ENCODE data around the gene SHMT1.
"Not testable (repeated sequence)": the region's sequence is repeated elsewhere in the genome, so short reads cannot be mapped to it uniquely, and the experiment has no call there.

SHMT1 gene

DNA sequence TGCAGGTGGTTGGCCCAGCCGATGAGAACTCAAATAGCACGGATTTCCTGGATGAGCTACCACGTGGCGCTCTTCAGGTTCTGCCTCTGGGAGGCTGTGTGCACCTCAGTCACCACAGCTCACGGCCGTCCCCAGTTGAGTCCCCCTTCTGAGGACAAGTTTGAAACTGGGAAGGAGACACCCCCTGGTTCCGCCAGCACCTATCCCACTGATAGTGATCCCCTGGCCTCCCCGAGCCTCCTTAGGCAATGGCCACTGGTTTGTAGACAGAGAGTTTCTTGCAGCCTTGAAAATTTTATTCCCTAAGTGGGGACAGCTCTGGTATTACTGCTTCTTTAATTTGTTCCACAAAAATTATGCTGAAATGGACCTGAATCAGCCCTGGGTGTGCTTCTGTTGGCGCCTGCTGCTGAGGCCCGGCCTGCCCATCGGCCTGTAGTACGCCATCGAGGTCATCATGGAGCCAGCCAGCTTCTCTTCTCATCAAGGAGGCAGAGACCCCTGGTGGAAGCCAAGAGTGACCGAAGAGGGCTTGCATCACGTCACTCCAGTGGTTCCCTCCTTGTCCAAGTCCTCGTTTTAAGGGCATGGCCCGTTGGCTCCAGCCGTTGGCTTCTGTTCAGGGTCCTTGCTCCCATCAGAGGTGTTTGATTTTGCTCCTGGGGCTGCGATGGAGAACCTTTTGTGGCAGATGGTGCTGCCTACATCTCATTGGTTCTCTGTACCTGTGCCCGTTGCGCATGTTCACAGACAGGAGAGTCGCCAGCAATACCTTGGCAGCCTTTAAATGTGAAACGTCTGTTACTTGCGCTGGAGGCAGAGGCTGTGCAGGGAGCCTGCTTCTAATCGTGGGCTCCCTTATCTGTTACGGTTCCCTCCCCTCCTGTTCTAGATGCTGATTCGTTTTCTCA lies 39.0 kb downstream of the SHMT1 start:
- DNase-seq: no peak

DNA sequence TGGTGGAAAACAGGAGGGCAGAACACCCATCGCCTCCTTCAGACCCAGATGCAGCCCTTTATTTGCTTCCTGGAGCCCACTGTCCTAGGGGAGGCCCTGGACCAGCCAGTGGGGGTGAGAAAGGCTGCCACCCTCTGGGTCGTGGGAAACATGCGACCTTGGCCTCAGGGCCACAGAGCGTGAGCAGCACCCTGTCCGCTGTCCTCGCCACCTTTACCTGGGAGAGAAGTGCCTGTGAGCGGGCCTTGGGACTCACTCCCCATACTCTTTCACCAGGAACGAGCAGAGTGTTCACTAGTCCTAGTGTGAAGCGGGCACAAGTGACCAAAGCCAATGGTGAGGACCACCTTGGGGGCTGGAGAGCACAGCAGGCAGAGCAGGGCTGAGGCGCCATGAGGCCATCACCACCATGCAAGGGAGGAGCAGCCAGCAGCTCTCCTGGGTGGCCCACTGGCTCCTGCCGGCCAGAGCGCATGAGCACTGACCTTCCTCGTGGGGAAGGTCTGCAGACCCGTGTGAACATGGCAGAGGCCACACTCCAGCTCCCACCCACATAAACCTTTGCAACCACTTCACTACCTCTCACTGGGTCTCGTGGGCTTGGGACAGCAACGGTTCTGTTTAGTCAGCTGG lies 39.7 kb downstream of the SHMT1 start:
- DNase-seq: no peak

DNA sequence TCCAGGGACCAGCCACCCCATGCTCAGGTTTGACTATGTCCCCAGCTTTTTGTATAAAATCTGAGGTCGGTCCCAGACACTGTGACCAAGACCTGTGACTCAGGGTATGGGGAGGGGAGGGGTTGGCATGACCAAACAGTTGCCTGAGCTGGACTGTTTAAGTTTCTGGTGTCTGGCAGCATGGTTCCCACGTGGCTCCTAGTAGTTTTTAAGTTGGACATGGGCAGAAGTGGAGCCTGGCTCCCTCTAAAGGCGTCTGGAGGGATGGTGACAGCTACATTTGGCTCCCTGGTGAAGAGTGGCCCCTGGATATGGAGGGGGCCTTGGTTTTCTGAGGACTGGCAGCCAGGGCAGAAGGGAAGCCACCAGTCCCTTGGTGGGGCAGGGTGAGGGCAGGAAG lies 40.3 kb downstream of the SHMT1 start:
- DNase-seq: no peak

- DNase-seq: no peak
Measured at GRCh38 chr17:18322522-18322921, 40.8 kb downstream of the SHMT1 start.

DNA sequence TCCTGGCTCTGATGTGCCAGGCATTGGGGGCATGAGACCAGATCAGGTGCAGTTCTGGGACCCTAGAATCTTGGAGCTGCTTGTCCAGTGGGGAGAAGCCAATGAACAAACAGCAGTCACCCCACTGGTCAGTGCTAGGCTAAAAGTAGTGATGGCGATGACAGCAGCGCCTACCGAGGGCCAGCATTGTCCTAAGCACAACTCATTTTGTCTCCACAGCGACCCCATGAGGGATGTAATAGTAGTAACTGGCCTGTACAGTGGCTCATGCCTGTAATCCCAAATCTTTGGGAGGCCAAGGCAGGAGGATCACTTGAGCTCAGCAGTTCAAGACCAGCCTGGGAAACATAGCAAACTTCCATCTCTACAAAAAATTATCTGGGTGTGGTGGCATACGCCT lies 42.0 kb downstream of the SHMT1 start:
- no peak for DNase-seq

GRCh38 chr17:18320301-18320700 lies 43.0 kb downstream of the SHMT1 start:
- DNase-seq: no peak

- DNase-seq: no peak
Measured at GRCh38 chr17:18319604-18320256, 43.6 kb downstream of the SHMT1 start.

DNA sequence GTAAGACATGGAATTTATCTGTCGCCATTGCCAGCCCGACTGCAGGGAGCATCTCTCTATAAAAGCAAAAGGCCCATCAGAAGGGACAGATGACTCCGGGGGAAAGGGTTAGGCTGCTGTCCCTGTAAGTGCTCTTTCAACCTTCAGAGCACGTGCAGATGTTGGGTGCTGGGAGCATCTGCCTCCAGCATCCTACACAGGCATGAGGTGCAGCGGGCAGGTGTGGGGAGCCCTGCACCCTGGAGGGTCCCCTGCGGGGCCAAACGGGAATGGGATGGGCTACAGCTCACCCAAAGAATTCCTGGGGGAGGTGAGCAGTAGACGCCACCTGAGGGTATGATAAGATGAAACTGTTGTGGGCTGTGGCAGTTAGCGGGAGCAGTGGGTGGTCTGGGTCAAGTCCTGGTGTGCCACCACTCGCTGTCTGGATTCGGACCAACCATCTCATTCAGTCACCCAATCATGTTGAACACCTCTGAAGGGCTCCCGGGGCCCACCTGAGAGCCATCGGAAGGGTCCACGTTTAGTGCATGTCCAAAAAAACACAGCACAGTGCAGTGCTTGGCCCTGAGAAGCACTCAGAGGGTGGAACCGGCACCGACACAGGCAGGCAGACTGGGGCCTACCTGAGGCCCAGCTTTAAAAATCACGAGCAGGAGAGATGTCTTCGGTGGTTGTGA lies 44.4 kb downstream of the SHMT1 start:
- no peak for DNase-seq

- no peak for DNase-seq
Measured at GRCh38 chr17:18318117-18318516, 45.2 kb downstream of the SHMT1 start.

DNA sequence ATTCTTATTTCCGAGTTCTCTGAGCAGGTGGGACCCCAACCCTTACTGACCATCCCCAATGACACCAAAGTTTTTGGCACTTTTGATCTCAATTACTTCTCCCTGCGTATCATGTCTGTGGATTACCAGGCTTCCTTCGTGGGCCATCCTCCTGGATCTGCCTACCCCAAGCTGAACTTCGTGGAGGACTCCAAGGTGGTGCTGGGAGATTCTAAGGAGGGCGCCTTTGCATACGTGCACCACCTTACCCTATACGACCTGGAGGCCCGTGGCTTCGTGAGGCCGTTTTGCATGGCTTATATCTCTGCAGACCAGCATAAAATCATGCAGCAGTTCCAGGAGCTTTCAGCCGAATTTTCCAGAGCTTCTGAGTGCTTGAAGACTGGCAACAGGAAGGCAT lies 47.4 kb downstream of the SHMT1 start:
- no peak for DNase-seq

- peak; percentile 54 for DNase-seq
Measured at GRCh38 chr17:18315562-18315922, 47.8 kb downstream of the SHMT1 start.

DNA sequence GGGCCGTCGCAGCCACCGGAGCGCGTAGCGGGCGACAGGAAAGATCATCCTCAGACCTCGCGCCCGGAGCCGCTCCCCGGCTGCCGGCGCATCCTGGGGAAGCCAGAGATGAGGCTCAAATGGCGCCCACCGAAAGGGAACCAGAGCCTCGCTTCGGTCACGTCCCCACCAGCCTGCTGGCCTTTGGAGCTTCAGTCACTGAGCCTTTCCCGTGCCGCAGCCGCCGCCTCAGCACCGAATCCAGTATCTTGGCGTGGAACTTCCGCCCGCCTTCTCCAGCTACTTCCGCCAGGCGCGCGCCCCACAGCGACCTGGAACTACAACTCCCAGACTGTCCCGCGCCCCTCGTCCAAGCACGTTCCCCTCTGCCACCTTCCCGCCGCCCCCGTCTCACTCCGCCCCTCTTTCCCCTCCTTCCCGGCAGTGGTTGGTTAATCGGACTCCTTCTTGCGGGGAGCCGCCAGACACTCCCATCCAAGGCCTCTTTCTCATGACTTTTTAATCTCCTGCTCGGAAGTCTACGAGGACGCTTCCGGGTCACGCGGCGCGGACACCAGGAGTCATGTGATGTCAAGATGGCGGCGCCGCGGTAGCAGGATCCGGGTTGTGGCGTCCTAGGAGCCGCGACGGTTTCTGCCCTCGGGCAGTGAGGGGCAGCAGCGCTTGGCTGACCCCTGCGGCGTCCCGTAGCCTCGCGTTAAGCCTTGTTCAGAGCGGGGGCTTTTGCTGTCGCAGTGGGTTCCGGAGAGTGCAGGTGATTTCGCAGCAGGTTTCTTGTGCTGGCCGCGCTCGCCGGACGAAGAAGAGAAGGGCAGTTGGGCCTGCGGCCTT lies 48.4 kb downstream of the SHMT1 start, which contains the start of the genes SMCR8 and TOP3A:
SMCR8 (plus strand) TSS at position 563 of the 831 bp plus-strand sequence. CDS start 497 bp downstream, outside the sequence.
TOP3A (minus strand) TSS at position 264 of the 831 bp plus-strand sequence; CDS start at position 48, 216 bp downstream.
- peak; percentile 98 for DNase-seq

DNA sequence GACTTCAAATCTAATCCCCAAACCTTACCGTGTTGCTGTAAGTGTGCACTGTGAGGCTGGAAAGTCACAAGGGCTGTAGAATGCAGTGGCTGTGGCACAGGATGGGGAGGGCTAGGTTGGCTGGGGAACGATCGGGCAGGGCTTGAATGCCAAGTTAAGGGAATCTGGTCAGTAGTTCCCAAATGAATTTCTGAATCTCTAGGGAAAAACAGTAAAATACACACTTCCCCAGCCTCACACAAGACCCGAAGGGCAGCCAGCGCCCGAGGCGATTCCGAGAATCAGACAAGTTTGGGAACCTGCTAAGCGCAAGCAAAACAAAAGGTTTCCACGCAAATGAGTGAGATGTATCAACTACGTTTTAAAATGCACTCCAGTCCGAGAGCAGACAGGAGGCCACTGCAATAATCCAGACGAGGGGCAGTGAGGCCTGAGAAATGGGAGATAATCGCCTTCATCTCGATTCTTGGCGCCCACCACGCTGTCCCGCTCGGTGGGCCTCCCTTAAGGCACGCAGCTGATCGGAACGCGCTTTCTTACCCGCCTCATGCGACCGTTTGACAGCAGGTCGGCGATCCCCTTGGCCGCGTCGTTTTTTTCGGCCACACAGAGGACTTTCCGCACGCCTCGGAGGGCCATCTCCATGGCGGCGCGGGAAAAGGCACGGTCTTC lies 49.2 kb downstream of the SHMT1 start:
- peak; percentile 15 for DNase-seq

DNA sequence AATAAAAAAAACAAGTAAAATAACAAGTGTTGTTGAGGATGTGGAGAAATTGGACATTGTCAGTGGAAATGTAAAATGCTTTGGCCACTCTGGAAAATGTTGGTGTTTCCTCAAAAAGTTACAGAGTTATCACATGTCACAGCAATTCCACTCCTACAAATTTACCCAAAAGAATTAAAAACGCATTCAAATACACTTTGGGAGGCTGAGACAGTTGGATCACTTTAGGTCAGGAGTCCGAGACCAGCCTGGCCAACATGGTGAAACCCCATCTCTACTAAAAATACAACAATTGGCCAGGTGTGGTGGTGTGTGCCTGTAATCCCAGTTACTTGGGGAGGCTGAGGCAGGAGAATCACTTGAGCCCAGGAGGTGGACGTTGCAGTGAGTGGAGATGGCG lies 54.1 kb downstream of the SHMT1 start:
- DNase-seq: no peak

GRCh38 chr17:18303206-18303605 lies 60.1 kb downstream of the SHMT1 start:
- DNase-seq: not testable (repeated sequence)

DNA sequence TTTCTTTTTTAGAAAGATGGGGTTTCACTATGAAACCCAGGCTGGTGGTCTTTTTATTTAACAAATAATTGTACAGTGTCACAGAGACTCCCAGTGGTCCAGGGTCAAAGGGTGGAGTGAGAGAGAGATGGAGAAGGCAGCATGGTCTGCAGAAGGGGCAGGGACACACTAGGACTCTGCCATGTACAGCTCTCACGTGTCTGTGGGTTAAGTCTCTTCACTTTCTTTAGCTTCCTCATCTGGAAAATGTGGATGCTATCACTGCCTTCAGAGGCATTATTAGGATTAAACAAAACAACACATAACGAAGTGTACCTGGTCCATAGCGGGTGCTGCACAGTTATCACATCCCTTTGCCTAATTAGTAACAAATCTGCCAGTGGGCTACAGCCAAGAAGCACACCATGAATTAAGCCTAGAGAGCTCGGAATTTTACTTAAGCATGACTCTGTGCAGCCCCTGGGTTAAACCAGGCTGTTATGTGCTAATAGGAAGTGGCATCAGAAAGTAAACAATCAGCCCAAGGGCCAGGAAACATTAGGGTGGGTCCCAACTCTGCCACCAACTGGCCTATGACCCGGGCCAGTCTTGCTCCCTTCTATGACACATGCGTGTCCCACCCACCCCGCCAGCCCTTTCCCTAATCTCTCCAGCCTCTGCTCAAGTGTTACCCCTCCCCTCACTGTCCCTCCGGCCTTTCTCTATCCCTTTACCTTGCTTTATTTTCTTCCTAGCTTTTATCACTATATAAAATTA lies 62.4 kb downstream of the SHMT1 start:
- DNase-seq: no peak

- DNase-seq: not testable (repeated sequence)
Measured at GRCh38 chr17:18298061-18298460, 65.3 kb downstream of the SHMT1 start.

GRCh38 chr17:18291718-18292540 lies 71.4 kb downstream of the SHMT1 start:
- no peak for DNase-seq

DNA sequence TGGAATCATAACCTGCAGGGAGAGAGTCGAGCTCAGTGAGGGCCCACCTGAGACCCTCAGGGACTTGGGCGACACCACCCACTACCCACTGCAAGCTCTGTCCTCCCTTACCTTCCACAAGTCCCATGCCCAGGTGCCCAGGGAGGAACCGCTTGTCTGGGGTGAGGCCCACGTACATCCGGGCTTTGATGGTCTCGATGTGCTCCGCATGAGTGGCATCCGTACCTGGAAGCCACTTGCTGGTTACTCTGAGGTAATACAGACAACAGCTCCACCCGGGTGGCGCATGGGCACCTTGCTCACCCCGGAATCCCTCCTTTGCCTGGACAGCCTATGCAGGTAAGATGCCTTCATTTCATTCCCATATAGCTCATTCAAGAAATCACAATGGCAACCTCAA lies 78.1 kb downstream of the SHMT1 start:
- DNase-seq: no peak

DNA sequence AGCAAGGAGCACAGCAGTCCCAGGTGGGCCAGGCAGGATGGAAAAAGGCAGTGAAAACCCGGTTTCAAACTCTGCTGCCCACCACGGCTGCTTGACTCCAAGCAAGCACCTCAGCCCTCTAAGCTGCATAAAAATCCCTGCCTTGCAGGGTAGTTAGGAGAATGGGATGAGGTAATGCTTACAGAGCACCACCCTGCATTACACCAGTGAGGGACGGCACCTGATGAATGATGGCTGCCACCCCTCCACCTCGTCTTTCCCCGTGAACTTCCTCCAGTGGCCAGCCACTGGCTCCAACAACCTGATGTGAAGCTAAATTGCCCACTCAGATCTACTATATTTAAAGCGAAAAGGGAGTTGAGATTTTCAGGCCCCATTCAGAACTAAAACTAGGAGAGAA lies 81.6 kb downstream of the SHMT1 start:
- DNase-seq: no peak
